ENCODE measurements around the gene C11orf16.
"Not testable (repeated sequence)": the region's sequence is repeated elsewhere in the genome, so short reads cannot be mapped to it uniquely, and the experiment has no call there.

C11orf16 gene

GRCh38 chr11:8908099-8908498, 24.6 kb downstream of the C11orf16 start:
- TF ChIP-seq, protein P1, sequence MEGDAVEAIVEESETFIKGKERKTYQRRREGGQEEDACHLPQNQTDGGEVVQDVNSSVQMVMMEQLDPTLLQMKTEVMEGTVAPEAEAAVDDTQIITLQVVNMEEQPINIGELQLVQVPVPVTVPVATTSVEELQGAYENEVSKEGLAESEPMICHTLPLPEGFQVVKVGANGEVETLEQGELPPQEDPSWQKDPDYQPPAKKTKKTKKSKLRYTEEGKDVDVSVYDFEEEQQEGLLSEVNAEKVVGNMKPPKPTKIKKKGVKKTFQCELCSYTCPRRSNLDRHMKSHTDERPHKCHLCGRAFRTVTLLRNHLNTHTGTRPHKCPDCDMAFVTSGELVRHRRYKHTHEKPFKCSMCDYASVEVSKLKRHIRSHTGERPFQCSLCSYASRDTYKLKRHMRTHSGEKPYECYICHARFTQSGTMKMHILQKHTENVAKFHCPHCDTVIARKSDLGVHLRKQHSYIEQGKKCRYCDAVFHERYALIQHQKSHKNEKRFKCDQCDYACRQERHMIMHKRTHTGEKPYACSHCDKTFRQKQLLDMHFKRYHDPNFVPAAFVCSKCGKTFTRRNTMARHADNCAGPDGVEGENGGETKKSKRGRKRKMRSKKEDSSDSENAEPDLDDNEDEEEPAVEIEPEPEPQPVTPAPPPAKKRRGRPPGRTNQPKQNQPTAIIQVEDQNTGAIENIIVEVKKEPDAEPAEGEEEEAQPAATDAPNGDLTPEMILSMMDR (IDR thresholded peaks at IDR 0.05; ENCODE audit: extremely low read depth, missing control alignments): no peak
- DNase-seq (ENCODE audit: low spot score): no peak

DNA sequence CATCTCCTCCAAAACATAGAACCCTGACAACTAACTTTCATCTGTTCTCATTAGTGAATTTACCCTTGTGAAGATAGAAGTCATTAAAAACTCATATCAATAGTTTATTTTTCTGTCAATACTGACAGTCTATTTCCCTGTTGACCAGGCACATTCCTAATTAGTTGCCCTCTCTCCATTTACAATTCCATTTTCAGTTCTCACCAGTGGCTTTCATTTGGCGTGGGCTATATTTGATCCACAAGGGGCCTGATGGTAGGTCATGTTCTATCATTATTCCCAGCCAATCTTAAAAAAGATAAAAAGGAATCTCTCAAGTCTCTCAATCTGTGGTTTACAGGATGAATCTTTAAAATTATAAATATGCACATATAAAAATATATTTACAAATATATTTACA, 25.6 kb downstream of the C11orf16 start:
- TF ChIP-seq, protein P1 (IDR thresholded peaks at IDR 0.05; ENCODE audit: extremely low read depth, missing control alignments): no peak
- no peak for DNase-seq (ENCODE audit: low spot score)

GRCh38 chr11:8905528-8906165, 27.1 kb downstream of the C11orf16 start:
- TF ChIP-seq, protein P1 (IDR thresholded peaks at IDR 0.05; ENCODE audit: extremely low read depth, missing control alignments): no peak
- DNase-seq (ENCODE audit: low spot score): no peak

DNA sequence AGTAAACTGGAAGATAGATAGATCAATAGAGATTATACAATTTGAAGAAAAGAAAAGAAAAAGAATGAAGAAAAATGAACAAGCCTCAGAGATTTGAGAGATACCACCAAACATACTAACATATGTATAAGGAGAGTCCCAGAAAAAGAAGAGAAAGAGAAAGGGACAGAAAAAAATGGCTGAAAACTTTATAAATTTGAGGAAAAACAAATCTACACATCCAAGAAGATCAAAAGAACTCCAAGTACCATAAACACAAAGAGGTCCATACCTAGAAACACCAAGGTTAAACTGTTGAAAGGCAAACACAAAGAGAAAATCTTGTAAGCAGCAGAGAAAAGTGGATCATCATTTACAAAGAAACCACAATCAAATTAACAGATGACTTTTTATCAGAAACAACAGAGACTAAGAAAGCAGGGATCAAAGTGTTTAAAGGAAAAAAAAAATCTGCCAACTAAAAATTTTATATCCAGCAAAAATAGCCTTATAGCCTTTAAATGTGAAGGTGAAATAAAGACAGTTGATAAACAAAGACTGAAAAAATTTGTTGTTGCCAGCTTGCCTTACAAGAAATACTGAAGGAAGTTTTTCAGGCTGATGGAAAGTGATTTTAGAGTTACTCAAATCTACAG, 33.5 kb downstream of the C11orf16 start:
- TF ChIP-seq, protein P1 (IDR thresholded peaks at IDR 0.05; ENCODE audit: extremely low read depth, missing control alignments): no peak
- DNase-seq (ENCODE audit: low spot score): no peak

DNA sequence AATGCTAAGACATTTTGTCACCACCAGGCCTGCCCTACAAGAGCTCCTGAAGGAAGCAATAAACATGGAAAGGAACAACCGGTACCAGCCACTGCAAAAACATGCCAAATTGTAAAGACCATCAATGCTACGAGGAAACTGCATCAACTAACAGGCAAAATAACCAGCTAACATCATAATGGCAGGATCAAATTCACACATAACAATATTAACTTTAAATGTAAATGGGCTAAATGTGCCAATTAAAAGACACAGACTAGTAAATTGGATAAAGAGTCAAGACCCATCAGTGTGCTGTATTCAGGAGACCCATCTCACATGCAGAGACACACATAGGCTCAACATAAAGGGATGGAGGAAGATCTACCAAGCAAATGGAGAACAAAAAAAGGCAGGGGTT, 41.6 kb downstream of the C11orf16 start:
- not testable (repeated sequence) for DNase-seq (ENCODE audit: low spot score)

DNA sequence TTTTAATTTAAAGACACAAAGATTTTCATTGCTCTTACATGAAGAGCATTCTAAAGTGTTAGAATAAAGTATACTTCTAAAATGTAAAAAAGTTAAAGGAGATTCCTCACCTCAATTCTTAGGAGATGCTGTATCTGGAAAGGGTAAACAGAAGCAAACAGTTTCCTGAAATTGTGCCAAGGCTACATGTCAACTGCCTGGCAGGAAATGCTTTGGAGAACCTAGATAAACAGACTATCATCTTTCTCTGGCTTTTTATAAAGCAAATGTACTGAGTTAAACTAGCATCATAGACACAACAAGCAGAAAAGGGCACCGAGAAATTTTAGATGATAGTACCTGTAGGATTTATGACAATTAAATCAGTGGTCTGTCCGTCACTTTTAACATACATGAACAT, 46.4 kb downstream of the C11orf16 start:
- TF ChIP-seq, protein P1 (IDR thresholded peaks at IDR 0.05; ENCODE audit: extremely low read depth, missing control alignments): no peak
- DNase-seq (ENCODE audit: low spot score): no peak

DNA sequence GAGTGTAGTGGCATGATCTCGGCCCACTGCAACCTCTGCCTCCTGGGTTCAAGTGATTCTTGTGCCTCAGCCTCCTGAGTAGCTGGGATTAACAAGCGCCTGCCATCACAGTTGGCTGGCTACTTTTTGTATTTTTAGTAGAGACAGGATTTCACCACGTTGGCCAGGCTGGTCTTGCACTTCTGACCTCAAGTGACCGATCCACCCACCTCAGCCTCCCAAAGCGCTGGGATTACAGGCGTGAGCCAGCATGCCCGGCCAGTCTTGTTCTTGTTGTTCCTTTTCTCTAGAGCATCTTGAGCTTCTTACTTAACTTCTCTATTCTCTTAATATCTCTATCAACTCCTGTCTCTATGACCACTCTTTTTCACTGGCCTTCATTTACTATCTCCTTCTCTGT, 51.2 kb downstream of the C11orf16 start:
- not testable (repeated sequence) for DNase-seq (ENCODE audit: low spot score)

DNA sequence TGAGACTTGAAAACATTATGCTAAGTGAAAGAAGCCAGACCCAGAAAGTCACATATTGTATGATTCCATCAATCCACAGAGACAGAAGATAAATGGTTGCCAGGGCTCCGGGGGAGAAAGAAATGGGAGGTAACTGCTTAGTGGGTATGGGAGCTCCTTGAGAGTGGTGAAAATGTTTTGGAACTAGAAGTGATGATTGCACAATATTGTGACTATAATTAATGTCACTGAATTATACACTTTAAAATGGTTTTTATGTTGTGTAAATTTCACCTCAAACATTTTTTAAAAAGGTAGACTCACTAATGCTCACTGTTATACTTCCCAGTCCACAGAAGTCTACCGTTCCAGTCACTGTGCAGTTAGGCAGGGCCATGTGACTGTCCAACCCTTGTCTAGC, 54.0 kb downstream of the C11orf16 start:
- TF ChIP-seq, protein P1 (IDR thresholded peaks at IDR 0.05; ENCODE audit: extremely low read depth, missing control alignments): no peak

More for the DNA sequence above, 54.0 kb downstream of the C11orf16 start:
- DNase-seq (ENCODE audit: low spot score): no peak
